H1 (cell line): Measurements from ENCODE around the gene PRDM1. TPM values are rescaled to one million over a fixed set of nuclear protein-coding genes. Genes with fewer than 3 reads are reported as not detected.

ENCODE experiments used
- CTCF ChIA-PET: fragments of 300-600 bp; sonication (Branson Sonifier 250); formaldehyde crosslinking; loops from one replicate; lab custom pipeline; 2021; ENCODE audit not compliant: partially characterized antibody; lab: Charles Lee
- POLR2A ChIA-PET: fragments of 300-600 bp; sonication (Branson Sonifier 250); formaldehyde crosslinking; loops from one replicate; lab custom pipeline; 2021; ENCODE audit warnings: inconsistent platforms; ENCODE audit not compliant: partially characterized antibody; lab: Charles Lee
- DNase-seq, 2 experiments: peaks; one replicate each; pipeline versions ENCODE4 v3.0.0 to v3.0.0-alpha.2; 2010 to 2022; ENCODE audit warnings: low spot score in 2 of 2, low read depth in 1 of 2, mixed read lengths in 1 of 2
- FAIRE-seq: peaks from 2 replicates; lab custom pipeline; 2011; peaks lifted over from hg19 to GRCh38; lab: Jason Lieb, UNC
- H2AFZ ChIP-seq: 2 replicates; pipeline ENCODE4 v1.8.1; 2012; ENCODE audit warnings: low read length, inconsistent platforms
- H2AK5ac ChIP-seq: 2 replicates; pipeline ENCODE4 v1.6.1; 2013; ENCODE audit warnings: low read depth, low read length
- H2BK120ac ChIP-seq: replicated peaks from 2 replicates; pipeline ENCODE3; 2013; ENCODE audit warnings: low read depth, low read length, inconsistent platforms
- H2BK12ac ChIP-seq: 2 replicates; pipeline ENCODE4 v1.6.1; 2013; ENCODE audit warnings: low read depth, low read length
- H2BK15ac ChIP-seq: 2 replicates; pipeline ENCODE4 v1.6.1; 2013; ENCODE audit warnings: low read length
- H2BK20ac ChIP-seq: 2 replicates; pipeline ENCODE4 v1.6.1; 2013; ENCODE audit warnings: low read length
- H2BK5ac ChIP-seq: 2 replicates; pipeline ENCODE4 v1.6.1; 2013; ENCODE audit warnings: low read depth, low read length
- H3K14ac ChIP-seq: 2 replicates; pipeline ENCODE4 v1.6.1; 2013; ENCODE audit warnings: inconsistent platforms; ENCODE audit not compliant: insufficient read length
- H3K18ac ChIP-seq: 2 replicates; pipeline ENCODE4 v1.6.1; 2013; ENCODE audit warnings: low read length; ENCODE audit errors: extremely low read depth
- H3K23ac ChIP-seq: 2 replicates; pipeline ENCODE4 v1.6.1; 2013; ENCODE audit warnings: inconsistent platforms; ENCODE audit not compliant: insufficient read length
- H3K23me2 ChIP-seq: 2 replicates; pipeline ENCODE4 v1.6.1; 2013; ENCODE audit warnings: low read depth, low read length
- H3K27ac ChIP-seq: 2 replicates; pipeline ENCODE4 v1.6.1; 2011; ENCODE audit warnings: low read depth, low read length, inconsistent platforms
- H3K27me3 ChIP-seq, 4 experiments: replicated peaks in 1 of 4; 1 replicate in 1 of 4; 2 replicates in 3 of 4; pipeline versions ENCODE4 v1.6.1 to v1.8.1; 2011 to 2013; ENCODE audit warnings: low read length in 3 of 4, mild to moderate bottlenecking in 3 of 4, inconsistent platforms in 2 of 4, mixed read lengths in 2 of 4, moderate library complexity in 1 of 4; ENCODE audit not compliant: control insufficient read depth in 3 of 4, insufficient read depth in 3 of 4; ENCODE audit errors: extremely low read depth in 1 of 4
- H3K36me3 ChIP-seq, 4 experiments: 2 replicates each; pipeline versions ENCODE4 v1.6.1 to v1.8.1; 2011 to 2013; ENCODE audit warnings: mild to moderate bottlenecking in 4 of 4, low read length in 3 of 4, moderate library complexity in 2 of 4, control low read depth in 1 of 4, inconsistent platforms in 1 of 4; ENCODE audit not compliant: insufficient read depth in 4 of 4, control insufficient read depth in 2 of 4
- H3K4ac ChIP-seq: replicated peaks from 2 replicates; pipeline ENCODE3; 2013; ENCODE audit warnings: low read length, low read depth, mixed read lengths, inconsistent platforms; ENCODE audit not compliant: insufficient read length
- H3K4me1 ChIP-seq, 4 experiments: replicated peaks in 1 of 4; 1 replicate in 1 of 4; 2 replicates in 3 of 4; pipeline versions ENCODE4 v1.6.1 to v1.8.1; 2011 to 2013; ENCODE audit warnings: low read length in 3 of 4, inconsistent platforms in 2 of 4, mixed read lengths in 1 of 4; ENCODE audit not compliant: insufficient read depth in 4 of 4, control insufficient read depth in 3 of 4
- H3K4me2 ChIP-seq, 2 experiments: 2 replicates each; pipeline versions ENCODE4 v1.6.1 to v1.8.1; 2011 to 2013; ENCODE audit warnings: low read depth in 2 of 2, low read length in 2 of 2, control low read depth in 1 of 2, inconsistent platforms in 1 of 2, mild to moderate bottlenecking in 1 of 2; ENCODE audit not compliant: insufficient read depth in 1 of 2
- H3K4me3 ChIP-seq, 4 experiments: fragments of 200-600, 300-600 bp in 1 of 4; sonication (generic), shearing (Covaris generic), sonication (Bioruptor Twin) in 1 of 4; 2 replicates each; pipeline versions ENCODE4 v1.5.1 to v1.8.1; 2011 to 2016; ENCODE audit warnings: low read length in 4 of 4, low read depth in 3 of 4, control low read depth in 2 of 4, inconsistent platforms in 2 of 4, mild to moderate bottlenecking in 2 of 4, mixed read lengths in 1 of 4, moderate library complexity in 1 of 4; ENCODE audit not compliant: insufficient read depth in 2 of 4; ENCODE audit errors: extremely low read depth in 1 of 4
- H3K56ac ChIP-seq: replicated peaks from 2 replicates; pipeline ENCODE3; 2013; ENCODE audit warnings: low read depth, mild to moderate bottlenecking, mixed read lengths, low read length, inconsistent platforms; ENCODE audit not compliant: insufficient read length
- H3K79me1 ChIP-seq: 2 replicates; pipeline ENCODE4 v1.6.1; 2013; ENCODE audit warnings: low read depth, low read length, control low read depth
- H3K79me2 ChIP-seq, 2 experiments: 2 replicates each; pipeline versions ENCODE4 v1.6.1 to v1.8.1; 2012 to 2013; ENCODE audit warnings: low read length in 2 of 2, mild to moderate bottlenecking in 2 of 2, inconsistent platforms in 1 of 2; ENCODE audit not compliant: insufficient read depth in 2 of 2, control insufficient read depth in 1 of 2
- H3K9ac ChIP-seq, 4 experiments: replicated peaks in 1 of 4; 1 replicate in 1 of 4; 2 replicates in 3 of 4; pipeline versions ENCODE4 v1.6.1 to v1.8.1; 2011 to 2013; ENCODE audit warnings: low read depth in 3 of 4, low read length in 3 of 4, control low read depth in 2 of 4, mild to moderate bottlenecking in 2 of 4, moderate library complexity in 2 of 4, inconsistent platforms in 1 of 4; ENCODE audit errors: extremely low read depth in 1 of 4
- H3K9me3 ChIP-seq, 2 experiments: 2 replicates each; pipeline versions ENCODE4 v1.6.1 to v1.8.1; 2012 to 2013; ENCODE audit warnings: mild to moderate bottlenecking in 2 of 2, moderate library complexity in 2 of 2, control low read depth in 1 of 2, inconsistent platforms in 1 of 2, low read depth in 1 of 2, low read length in 1 of 2, mixed read lengths in 1 of 2; ENCODE audit not compliant: insufficient read depth in 2 of 2
- H4K20me1 ChIP-seq, 2 experiments: replicated peaks in 1 of 2; 2 replicates each; pipeline versions ENCODE3 to v1.8.1; 2011 to 2013; ENCODE audit warnings: inconsistent platforms in 2 of 2, low read length in 2 of 2, mild to moderate bottlenecking in 1 of 2; ENCODE audit not compliant: insufficient read depth in 2 of 2, control insufficient read depth in 1 of 2
- H4K5ac ChIP-seq: 2 replicates; pipeline ENCODE4 v1.6.1; 2013; ENCODE audit warnings: low read length, low read depth, mixed read lengths, inconsistent platforms; ENCODE audit not compliant: insufficient read length
- H4K8ac ChIP-seq: 2 replicates; pipeline ENCODE4 v1.8.0; 2013; ENCODE audit warnings: mild to moderate bottlenecking, moderate library complexity, low read length, inconsistent platforms; ENCODE audit not compliant: insufficient read depth; ENCODE audit errors: extremely low read depth
- H4K91ac ChIP-seq: replicated peaks from 2 replicates; pipeline ENCODE3; 2013; ENCODE audit warnings: low read length, mixed read lengths, inconsistent platforms; ENCODE audit not compliant: insufficient read length
- EZH2 ChIP-seq: fragments of 200-600 bp; sonication (generic); IDR thresholded peaks from 2 replicates; pipeline ENCODE4 v1.7.1; 2012; ENCODE audit warnings: low read depth, mild to moderate bottlenecking, moderate library complexity, low read length, inconsistent platforms; ENCODE audit not compliant: severe bottlenecking
- SUZ12 ChIP-seq: fragments of 200-600 bp; sonication (generic); IDR thresholded peaks from 2 replicates; pipeline ENCODE4 v1.6.1; 2012; ENCODE audit warnings: mild to moderate bottlenecking, inconsistent platforms, low read length, moderate library complexity, mixed read lengths
- WGBS, 2 experiments: shearing (Covaris generic) in 1 of 2; methylation state at CpG; one replicate each; pipeline versions ENCODE4 v1.1.6 to v1.1.7; 2013 to 2015; ENCODE audit warnings: low lambda C conversion rate in 2 of 2, mixed read lengths in 2 of 2, inconsistent platforms in 1 of 2, low coverage in 1 of 2, missing lambda C conversion rate in 1 of 2; ENCODE audit not compliant: insufficient replicate concordance in 2 of 2, insufficient coverage in 1 of 2, insufficient read length in 1 of 2; ENCODE audit errors: extremely low coverage in 1 of 2, missing lambda C conversion rate in 1 of 2; 5-methylcytosine and 5-hydroxymethylcytosine counted together
- polyA plus RNA-seq, 7 experiments: library from polyadenylated mRNA; depleted of rRNA in 3 of 7; stranded (reverse) in 5 of 7; unstranded in 2 of 7; fragments of >200 nt in 5 of 7; fragments of 200-250 nt in 2 of 7; gene quantifications; 1 replicate in 5 of 7; 2 replicates in 1 of 7; 4 replicates in 1 of 7; pipeline versions ENCODE4 v1.2.1 to v1.2.3, GENCODE V29; 2011 to 2013; ENCODE audit warnings: missing spikeins in 2 of 7, mixed read lengths in 2 of 7
- total RNA-seq: library from RNA; stranded (reverse); fragmentation: NEBNext Ultra II Directional; extraction: Animal tissue kit (Norgen Biotek cat#: 25700); gene quantifications from 2 replicates; pipeline ENCODE4 v1.2.1, GENCODE V29; 2021

PRDM1 gene
- total and polyA plus RNA-seq, 2 of the 8 experiments (the other 6 are each of a cell fraction or from before 2014, with no cell fraction given) = 0.21 to 0.74 TPM

DNA sequence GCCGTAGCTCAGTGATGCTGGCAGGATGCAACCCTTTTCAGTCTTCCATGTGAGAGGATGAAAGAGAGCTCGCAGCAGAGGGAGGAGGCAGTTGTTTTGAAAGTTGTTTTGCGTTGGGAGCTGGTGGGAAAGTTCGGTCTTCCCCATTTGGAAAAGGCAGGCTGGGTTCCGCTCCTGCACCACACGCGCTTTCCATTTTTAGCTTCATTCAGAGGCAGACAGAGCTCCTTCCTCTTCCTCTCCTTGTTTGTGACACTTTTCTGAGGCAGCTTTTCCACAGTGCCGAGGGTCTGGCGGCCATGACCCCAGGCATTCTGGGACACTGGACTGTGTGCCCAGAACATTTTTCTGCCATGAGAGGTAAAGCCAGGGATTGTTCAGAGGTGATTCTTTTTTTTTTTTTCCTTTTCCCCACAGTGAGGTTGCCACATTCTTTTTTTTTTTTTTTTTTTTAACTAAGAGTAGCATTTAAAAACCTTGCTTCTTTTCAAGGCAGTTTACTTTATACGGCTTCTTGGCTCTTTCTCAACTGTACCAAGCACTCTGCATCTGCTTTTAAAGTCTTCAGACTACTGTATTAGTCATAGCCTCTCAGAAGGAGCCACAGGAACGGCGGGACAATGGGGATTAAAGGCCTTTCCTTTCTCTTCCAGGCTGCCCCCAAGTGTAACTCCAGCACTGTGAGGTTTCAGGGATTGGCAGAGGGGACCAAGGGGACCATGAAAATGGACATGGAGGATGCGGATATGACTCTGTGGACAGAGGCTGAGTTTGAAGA lies 1.6 kb downstream of the PRDM1 start:
- no peak overlapping the region for H3K9ac ChIP-seq
- H3K23ac ChIP-seq = no peak overlapping the region
- H4K5ac ChIP-seq = no peak overlapping the region
- no peaks in the 10 kb centered on the region for H4K20me1 ChIP-seq
- WGBS, 2 experiments = 35% methylated on average over 13 of the region's 13 CpGs; no CpG with 5 or more reads in 1 of the 2 experiments
- ChIA-PET CTCF (interaction anchor here (0.6 to 2.8 kb wide), 7 partner anchors 39 to 665 kb away, joined by 3 to 18 read pairs (median 3); no protein-coding TSS in a partner anchor), POLR2A (interaction anchor here (0.9 kb wide), 1 partner anchor 333 kb away, joined by 3 read pairs; no protein-coding TSS in a partner anchor)
- H3K4me1 ChIP-seq = peaks cover 5 to 16% (median 10%) of the 10 kb centered on the region in 4 experiments; a peak in 6 of 7 replicates
- H3K14ac ChIP-seq = no peak overlapping the region
- no peak overlapping the region for H2AK5ac ChIP-seq
- H3K79me2 ChIP-seq = no peaks in the 10 kb centered on the region
- peak overlapping the region; percentile 26 to 51 for H3K4me2 ChIP-seq
- peak overlapping the region in 1 of 4 experiments; percentile 28; a peak in 3 of 8 replicates for H3K4me3 ChIP-seq
- H3K56ac ChIP-seq = no peak overlapping the region
- 0 out of 2 replicates have a peak overlapping the region, but pooled peaks have one; percentile 19 for H2BK20ac ChIP-seq
- no peak overlapping the region for H2BK5ac ChIP-seq
- peaks cover 0 to 20% (median 4%) of the 10 kb centered on the region in 4 experiments; a peak in 4 of 7 replicates for H3K27me3 ChIP-seq
- H2AFZ ChIP-seq = peak overlapping the region; percentile 85
- H4K91ac ChIP-seq = no peak overlapping the region
- no peak overlapping the region for H4K8ac ChIP-seq
- no peak overlapping the region for H2BK15ac ChIP-seq
- no peak for FAIRE-seq
- peak overlapping the region; percentile 44 for H3K4ac ChIP-seq
- H2BK12ac ChIP-seq = peak overlapping the region; percentile 64
- no peaks in the 10 kb centered on the region for H3K9me3 ChIP-seq
- no peaks in the 10 kb centered on the region for H3K79me1 ChIP-seq
- DNase-seq = no peak
- no peaks in the 10 kb centered on the region for H3K36me3 ChIP-seq
- H3K27ac ChIP-seq = no peak overlapping the region
- peak overlapping the region; percentile 66; the same call in 1 of the 2 replicates for H3K18ac ChIP-seq
- no peak overlapping the region for H2BK120ac ChIP-seq
- peaks cover 8% of the 10 kb centered on the region; the same call in 1 of the 2 replicates for H3K23me2 ChIP-seq
- no peak for TF ChIP-seq EZH2
- 0 out of 2 replicates have a peak, but pooled peaks have one; percentile 25 for TF ChIP-seq SUZ12
